Testis (tissue), 2 donors: ENCODE measurements around the gene SHB.

Source experiments
- POLR2A ChIP-seq: fragments of 450-650 bp; IDR thresholded peaks from one replicate; pipeline ENCODE4 v1.6.1; 2017; ENCODE audit warnings: antibody characterized with exemption, mild to moderate bottlenecking, moderate library complexity
- TF ChIP-seq, protein P1 (sequence below), 3 experiments: fragments of 450-650 bp in 2 of 3; fragments of 200-600 bp in 1 of 3; sonication (generic) in 1 of 3; IDR thresholded peaks; one replicate each; pipeline ENCODE4 v1.5.1; 2016 to 2019; ENCODE audit warnings: antibody characterized with exemption in 3 of 3, mild to moderate bottlenecking in 2 of 3, moderate library complexity in 1 of 3

DNA sequence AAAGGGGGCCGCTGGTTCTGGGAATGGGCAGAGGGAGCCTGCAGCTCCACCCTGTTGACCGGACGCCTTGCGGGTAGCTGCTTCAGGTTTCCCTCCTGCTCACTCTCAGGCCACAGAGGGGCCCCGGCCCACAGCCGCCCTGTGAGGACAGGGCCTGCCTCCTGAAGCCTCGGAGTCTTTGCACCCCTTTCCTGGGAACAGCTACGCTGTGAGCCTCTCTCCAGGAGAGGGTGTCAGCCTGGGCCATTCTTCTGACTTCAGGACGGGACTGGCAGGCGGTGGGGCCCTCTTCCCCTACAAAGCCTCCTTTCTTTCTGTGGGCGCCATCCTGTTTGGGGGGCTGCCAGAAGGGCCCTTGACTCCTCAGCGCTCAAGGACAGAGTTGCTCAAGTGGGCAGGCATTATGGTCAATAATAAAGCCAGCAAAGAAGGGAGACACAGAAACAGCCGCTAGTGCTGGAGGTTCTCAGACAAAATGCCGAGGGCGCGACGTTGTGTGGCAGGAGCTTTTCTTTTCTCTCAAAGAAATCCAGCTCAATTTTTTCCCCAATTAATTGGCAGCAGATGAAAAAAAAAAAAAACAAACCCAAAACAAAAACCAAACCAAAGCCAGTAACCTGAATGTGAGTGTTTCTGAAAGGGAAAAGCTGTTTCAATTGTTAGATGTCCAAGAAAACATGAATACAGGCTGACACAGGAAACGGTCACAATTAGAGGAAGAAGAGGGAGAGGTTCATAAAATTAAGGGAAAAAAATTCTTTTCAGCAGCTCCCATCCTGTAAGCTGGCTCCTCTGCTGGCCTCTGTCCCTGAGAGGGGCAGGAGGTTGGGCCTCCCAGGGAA, 152.3 kb downstream of the SHB start:
- TF ChIP-seq, protein P1, sequence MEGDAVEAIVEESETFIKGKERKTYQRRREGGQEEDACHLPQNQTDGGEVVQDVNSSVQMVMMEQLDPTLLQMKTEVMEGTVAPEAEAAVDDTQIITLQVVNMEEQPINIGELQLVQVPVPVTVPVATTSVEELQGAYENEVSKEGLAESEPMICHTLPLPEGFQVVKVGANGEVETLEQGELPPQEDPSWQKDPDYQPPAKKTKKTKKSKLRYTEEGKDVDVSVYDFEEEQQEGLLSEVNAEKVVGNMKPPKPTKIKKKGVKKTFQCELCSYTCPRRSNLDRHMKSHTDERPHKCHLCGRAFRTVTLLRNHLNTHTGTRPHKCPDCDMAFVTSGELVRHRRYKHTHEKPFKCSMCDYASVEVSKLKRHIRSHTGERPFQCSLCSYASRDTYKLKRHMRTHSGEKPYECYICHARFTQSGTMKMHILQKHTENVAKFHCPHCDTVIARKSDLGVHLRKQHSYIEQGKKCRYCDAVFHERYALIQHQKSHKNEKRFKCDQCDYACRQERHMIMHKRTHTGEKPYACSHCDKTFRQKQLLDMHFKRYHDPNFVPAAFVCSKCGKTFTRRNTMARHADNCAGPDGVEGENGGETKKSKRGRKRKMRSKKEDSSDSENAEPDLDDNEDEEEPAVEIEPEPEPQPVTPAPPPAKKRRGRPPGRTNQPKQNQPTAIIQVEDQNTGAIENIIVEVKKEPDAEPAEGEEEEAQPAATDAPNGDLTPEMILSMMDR (IDR thresholded peaks at IDR 0.05): no peak
- TF ChIP-seq POLR2A: no peak
